Muscle of leg (tissue), 11 donors: ENCODE data around the gene BNIP5. TPM values are rescaled to one million over a fixed set of nuclear protein-coding genes. Genes with fewer than 3 reads are reported as not detected.

Experiments
- DNase-seq: peaks from one replicate; pipeline ENCODE4 v3.0.0; 2013
- H3K27ac ChIP-seq: one replicate; pipeline ENCODE4 v1.5.1; 2013; ENCODE audit warnings: mild to moderate bottlenecking, low read length, control low read depth
- H3K27me3 ChIP-seq: one replicate; pipeline ENCODE4 v1.6.1; 2013; ENCODE audit warnings: low read length; ENCODE audit not compliant: control insufficient read depth, insufficient read depth
- H3K36me3 ChIP-seq: one replicate; pipeline ENCODE4 v1.6.1; 2013; ENCODE audit warnings: low read length; ENCODE audit not compliant: control insufficient read depth, insufficient read depth
- H3K4me1 ChIP-seq: one replicate; pipeline ENCODE4 v1.6.1; 2013; ENCODE audit warnings: low read length; ENCODE audit not compliant: control insufficient read depth, insufficient read depth
- H3K4me3 ChIP-seq: one replicate; pipeline ENCODE4 v1.5.1; 2013; ENCODE audit warnings: low read length, control low read depth
- H3K9me3 ChIP-seq: replicated peaks from 2 replicates; pipeline ENCODE4 v1.6.1; 2013; ENCODE audit warnings: low read depth, low read length; ENCODE audit not compliant: control insufficient read depth
- WGBS: methylation state at CpG from one replicate; pipeline ENCODE4 v1.1.5; 2013; ENCODE audit warnings: missing lambda C conversion rate; ENCODE audit not compliant: insufficient coverage; 5-methylcytosine and 5-hydroxymethylcytosine counted together
- polyA plus RNA-seq, 8 donors: library from polyadenylated mRNA; unstranded; fragments of 120-200 nt; gene quantifications; one replicate each; pipeline versions ENCODE4 v1.2.1 to v1.2.3, GENCODE V29; 2013; ENCODE audit warnings: inconsistent platforms in 1 of 8, low replicate concordance in 1 of 8; ENCODE audit not compliant: insufficient read length in 8 of 8, insufficient read depth in 1 of 8
- total RNA-seq: library from RNA; stranded (reverse); fragments of 120-200 nt; gene quantifications from one replicate; pipeline ENCODE4 v1.2.4, GENCODE V29; 2013

Gene BNIP5
- total and polyA plus RNA-seq, 9 donors = 0.04 to 0.65 (median 0.07) TPM; not detected in 2

GRCh38 chr6:36334832-36335459, 1.7 kb downstream of the BNIP5 start:
- Histone ChIP-seq H3K27me3 (peaks cover 46% of the 10 kb centered on the region), H3K36me3 (no peaks in the 10 kb centered on the region), H3K9me3 (no peaks in the 10 kb centered on the region), H3K4me3 (no peak overlapping the region), H3K4me1 (peaks cover 20% of the 10 kb centered on the region), H3K27ac (no peak overlapping the region)
- WGBS = 43% methylated on average over 8 of the region's 14 CpGs
- DNase-seq = no peak

GRCh38 chr6:36333931-36334725, 2.6 kb downstream of the BNIP5 start:
- WGBS = 5% methylated on average over 20 of the region's 20 CpGs
- peak overlapping the region; percentile 82 for H3K27ac ChIP-seq

DNA sequence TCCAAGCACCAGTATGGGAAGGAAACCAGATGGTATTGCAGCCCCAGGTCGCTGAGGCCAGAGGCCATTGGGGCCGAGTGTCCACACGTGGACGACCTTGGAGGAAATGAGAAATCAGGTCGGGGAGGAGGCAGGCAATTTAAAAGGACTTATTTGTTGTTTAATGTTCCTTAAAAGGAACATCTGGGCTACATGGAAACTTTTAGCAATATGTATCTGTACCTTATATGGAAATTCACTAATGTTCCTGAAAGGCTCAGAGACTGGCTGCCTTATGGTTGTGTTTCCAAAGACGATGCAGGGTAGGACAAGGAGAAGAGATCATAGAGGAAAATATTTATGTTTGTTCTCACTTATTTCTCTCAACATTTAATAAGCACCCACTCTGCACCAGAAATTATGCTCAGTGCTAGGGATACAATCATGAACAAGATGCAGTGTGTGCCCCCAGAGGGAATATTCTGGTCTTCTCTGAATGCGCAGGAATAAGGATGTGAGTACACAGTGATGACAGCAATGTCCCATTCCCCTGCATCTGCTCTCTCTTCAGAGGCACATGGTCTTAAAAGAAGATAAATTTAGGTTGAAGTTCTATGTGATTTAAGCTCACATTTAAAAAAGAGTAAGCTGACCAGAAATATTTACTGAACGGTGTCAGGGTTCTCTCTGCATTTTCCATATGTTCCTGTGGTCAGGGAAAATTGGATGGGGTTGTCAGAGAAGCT, 3.4 kb downstream of the BNIP5 start:
- Histone ChIP-seq H3K27ac (peak overlapping the region; percentile 82), H3K9me3 (no peaks in the 10 kb centered on the region), H3K4me3 (no peak overlapping the region), H3K36me3 (no peaks in the 10 kb centered on the region), H3K4me1 (peaks cover 21% of the 10 kb centered on the region), H3K27me3 (peaks cover 44% of the 10 kb centered on the region)
- DNase-seq = peak; percentile 65
- no CpG with 5 or more reads among the region's 8 CpGs for WGBS

More at GRCh38 chr6:36333931-36334725, 2.6 kb downstream of the BNIP5 start:
- peaks cover 21% of the 10 kb centered on the region for H3K4me1 ChIP-seq
- DNase-seq = peak; percentile 79
- H3K4me3 ChIP-seq = no peak overlapping the region
- H3K9me3 ChIP-seq = no peaks in the 10 kb centered on the region
- no peaks in the 10 kb centered on the region for H3K36me3 ChIP-seq
- peaks cover 42% of the 10 kb centered on the region for H3K27me3 ChIP-seq

DNA sequence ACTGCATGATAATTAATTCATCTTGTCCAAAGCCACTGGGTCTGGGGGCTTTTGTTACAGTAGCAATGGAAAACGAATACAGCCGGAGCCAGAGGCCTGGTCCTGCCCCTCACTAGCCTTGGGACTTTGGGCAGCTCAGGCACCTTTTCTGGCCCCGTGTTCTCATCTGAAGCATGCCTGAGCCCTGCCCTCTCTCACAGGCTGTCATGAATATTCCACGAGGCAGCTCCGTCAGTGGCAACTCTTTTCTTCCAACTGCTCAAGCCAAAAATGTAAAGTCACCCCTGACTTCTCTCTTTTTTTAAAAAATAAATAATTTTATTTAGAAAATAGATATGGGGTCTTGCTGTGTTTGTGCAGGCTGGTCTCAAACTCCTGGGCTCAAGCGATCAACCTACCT, 5.3 kb downstream of the BNIP5 start:
- Histone ChIP-seq H3K4me1 (peaks cover 35% of the 10 kb centered on the region), H3K4me3 (no peak overlapping the region), H3K27ac (no peak overlapping the region), H3K36me3 (no peaks in the 10 kb centered on the region), H3K9me3 (no peaks in the 10 kb centered on the region), H3K27me3 (peaks cover 46% of the 10 kb centered on the region)
- WGBS = 90% methylated on average over 4 of the region's 6 CpGs
- DNase-seq = no peak

- peaks cover 40% of the 10 kb centered on the region for H3K27me3 ChIP-seq
- H3K4me3 ChIP-seq = no peak overlapping the region
- no peaks in the 10 kb centered on the region for H3K36me3 ChIP-seq
- peaks cover 41% of the 10 kb centered on the region for H3K4me1 ChIP-seq
- H3K9me3 ChIP-seq = no peaks in the 10 kb centered on the region
- no peak overlapping the region for H3K27ac ChIP-seq
- DNase-seq = no peak
- WGBS = 81% methylated on average over 6 of the region's 14 CpGs
Observed at GRCh38 chr6:36330366-36330765, 6.3 kb downstream of the BNIP5 start.

GRCh38 chr6:36329798-36330291, 6.8 kb downstream of the BNIP5 start:
- WGBS = 53% methylated on average over 11 of the region's 14 CpGs
- Histone ChIP-seq H3K27me3 (peaks cover 38% of the 10 kb centered on the region), H3K4me1 (peaks cover 46% of the 10 kb centered on the region), H3K9me3 (no peaks in the 10 kb centered on the region), H3K27ac (no peak overlapping the region), H3K4me3 (no peak overlapping the region), H3K36me3 (no peaks in the 10 kb centered on the region)
- no peak for DNase-seq

GRCh38 chr6:36328600-36328999, 8.1 kb downstream of the BNIP5 start:
- H3K36me3 ChIP-seq = no peaks in the 10 kb centered on the region
- no peak for DNase-seq
- H3K4me1 ChIP-seq = peaks cover 36% of the 10 kb centered on the region
- WGBS = 83% methylated on average over 2 of the region's 7 CpGs
- H3K9me3 ChIP-seq = no peaks in the 10 kb centered on the region
- H3K4me3 ChIP-seq = no peak overlapping the region
- H3K27ac ChIP-seq = no peak overlapping the region
- peaks cover 27% of the 10 kb centered on the region for H3K27me3 ChIP-seq

- no peak overlapping the region for H3K27ac ChIP-seq
- no peak overlapping the region for H3K4me3 ChIP-seq
- peaks cover 30% of the 10 kb centered on the region for H3K4me1 ChIP-seq
- no peaks in the 10 kb centered on the region for H3K36me3 ChIP-seq
- no peak for DNase-seq
- H3K9me3 ChIP-seq = no peaks in the 10 kb centered on the region
- H3K27me3 ChIP-seq = peaks cover 30% of the 10 kb centered on the region
Observed at GRCh38 chr6:36327919-36328236, 8.8 kb downstream of the BNIP5 start.

DNA sequence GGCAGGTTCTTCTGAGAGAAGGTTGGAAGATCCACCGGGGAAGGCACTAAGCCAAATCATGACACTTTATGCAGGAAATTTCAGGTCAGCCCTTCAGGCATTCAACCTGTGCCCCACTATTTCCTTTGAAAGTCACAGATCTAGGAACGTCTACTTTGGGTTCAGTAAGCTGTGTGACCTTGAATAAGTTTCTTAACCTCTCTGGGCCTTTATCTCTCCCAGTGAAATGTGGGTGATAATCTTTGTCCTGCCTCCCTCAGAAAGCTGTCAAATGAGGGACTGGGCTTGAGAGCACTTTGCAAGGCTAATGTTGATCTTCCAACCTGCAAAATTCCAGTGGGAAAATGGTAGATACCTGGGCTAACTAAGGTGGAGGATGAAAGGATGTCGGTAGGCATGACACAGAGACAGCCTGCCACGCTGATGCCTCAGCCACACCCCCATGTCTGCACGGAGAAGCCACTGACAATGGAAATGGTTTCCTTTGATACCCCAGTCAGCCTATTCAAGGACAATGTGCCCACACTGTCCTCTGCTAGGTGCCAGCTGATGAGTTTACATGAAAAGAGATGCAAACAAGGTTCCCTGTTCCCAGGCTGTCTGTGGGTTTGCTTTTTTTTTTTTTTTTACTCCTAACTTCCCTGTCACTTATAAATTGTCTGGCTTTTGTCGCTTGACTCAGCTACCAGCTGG, 9.3 kb downstream of the BNIP5 start:
- DNase-seq = no peak
- Histone ChIP-seq H3K9me3 (no peaks in the 10 kb centered on the region), H3K27me3 (peaks cover 27% of the 10 kb centered on the region), H3K36me3 (no peaks in the 10 kb centered on the region), H3K4me1 (peaks cover 30% of the 10 kb centered on the region), H3K4me3 (no peak overlapping the region), H3K27ac (no peak overlapping the region)
- WGBS = 40% methylated on average over 1 of the region's 6 CpGs
